GM23338 (cell line): ENCODE measurements around the gene ACSS3. TPM values are rescaled to one million over a fixed set of nuclear protein-coding genes. Genes with fewer than 3 reads are reported as not detected.

ENCODE experiments used
- ATAC-seq: fragments of 200-7000 bp; cut with Tn5 transposase; 3 replicates; pipeline ENCODE4 v1.9.1; 2020
- DNase-seq: peaks from one replicate; pipeline ENCODE4 v3.0.0-alpha.2; 2015; ENCODE audit warnings: low spot score
- H2AFZ ChIP-seq: fragments of 200-600 bp; sonication (generic); 2 replicates; pipeline ENCODE4 v1.8.0; 2016; ENCODE audit warnings: antibody characterized with exemption, mild to moderate bottlenecking, moderate library complexity
- H3F3A ChIP-seq: fragments of 200-600 bp; sonication (generic); replicated peaks from 2 replicates; pipeline ENCODE4 v1.8.0; 2017; ENCODE audit warnings: antibody characterized with exemption, mixed run types, low read depth
- H3K27ac ChIP-seq: fragments of 200-600 bp; sonication (generic); 2 replicates; pipeline ENCODE4 v1.6.1; 2016; ENCODE audit warnings: low read depth
- H3K27me3 ChIP-seq: fragments of 200-600 bp; sonication (generic); 2 replicates; pipeline ENCODE4 v1.8.0; 2016; ENCODE audit warnings: mild to moderate bottlenecking, mixed run types, moderate library complexity; ENCODE audit not compliant: insufficient read depth
- H3K36me3 ChIP-seq: fragments of 200-600 bp; sonication (generic); 2 replicates; pipeline ENCODE4 v1.8.0; 2016; ENCODE audit warnings: mild to moderate bottlenecking; ENCODE audit not compliant: insufficient read depth
- H3K4me1 ChIP-seq: fragments of 200-600 bp; sonication (generic); 2 replicates; pipeline ENCODE4 v1.8.0; 2016; ENCODE audit warnings: mild to moderate bottlenecking, moderate library complexity; ENCODE audit not compliant: insufficient read depth
- H3K4me2 ChIP-seq: fragments of 200-600 bp; sonication (generic); 2 replicates; pipeline ENCODE4 v1.7.1; 2017; ENCODE audit warnings: mixed run types
- H3K4me3 ChIP-seq: fragments of 200-600 bp; sonication (generic); 2 replicates; pipeline ENCODE4 v1.6.1; 2016; ENCODE audit warnings: mixed run types
- H3K79me2 ChIP-seq: fragments of 200-600 bp; sonication (generic); replicated peaks from 2 replicates; pipeline ENCODE4 v1.8.0; 2017; ENCODE audit warnings: mild to moderate bottlenecking; ENCODE audit not compliant: insufficient read depth
- H3K9me2 ChIP-seq: fragments of 200-600 bp; sonication (generic); 2 replicates; pipeline ENCODE4 v1.8.0; 2017; ENCODE audit not compliant: insufficient read depth
- H4K20me1 ChIP-seq: fragments of 200-600 bp; sonication (generic); replicated peaks from 2 replicates; pipeline ENCODE4 v1.8.0; 2017; ENCODE audit warnings: mild to moderate bottlenecking; ENCODE audit not compliant: insufficient read depth
- H3K27ac Mint-ChIP-seq: 2 replicates; pipeline ENCODE4 v1.8.0; 2020; ENCODE audit warnings: inconsistent platforms, mild to moderate bottlenecking, moderate library complexity, mixed read lengths
- H3K27me3 Mint-ChIP-seq: 3 replicates; pipeline ENCODE4 v1.8.0; 2022; ENCODE audit warnings: low read depth, mild to moderate bottlenecking, moderate library complexity, mixed read lengths, inconsistent platforms; ENCODE audit not compliant: insufficient read depth, poor library complexity
- H3K36me3 Mint-ChIP-seq: 3 replicates; pipeline ENCODE4 v1.8.0; 2021; ENCODE audit warnings: low read depth, mild to moderate bottlenecking, inconsistent platforms, moderate library complexity, mixed read lengths
- H3K4me1 Mint-ChIP-seq: 3 replicates; pipeline ENCODE4 v1.8.0; 2020; ENCODE audit warnings: mild to moderate bottlenecking, inconsistent platforms, mixed read lengths
- H3K4me3 Mint-ChIP-seq: 3 replicates; pipeline ENCODE4 v1.8.0; 2021; ENCODE audit warnings: moderate library complexity, mild to moderate bottlenecking, inconsistent platforms, mixed read lengths
- H3K9me3 Mint-ChIP-seq: 3 replicates; pipeline ENCODE4 v1.8.0; 2020; ENCODE audit warnings: moderate library complexity, mild to moderate bottlenecking, inconsistent platforms, mixed read lengths
- CREB1 ChIP-seq: fragments of 250-450 bp; sonication (Bioruptor Pico); IDR thresholded peaks from 2 replicates; pipeline ENCODE4 v1.5.0; 2020; ENCODE audit warnings: low read depth, mild to moderate bottlenecking, moderate library complexity
- CTCF ChIP-seq, 2 experiments: fragments of 200-600 bp in 1 of 2; sonication (generic) in 1 of 2; conservative IDR thresholded peaks; 2 replicates each; pipeline versions ENCODE4 v1.5.1 to v1.6.1; 2016 to 2017; ENCODE audit warnings: antibody characterized with exemption in 2 of 2, low read depth in 2 of 2, mild to moderate bottlenecking in 2 of 2, moderate library complexity in 1 of 2
- ETS1 ChIP-seq: IDR thresholded peaks from 2 replicates; pipeline ENCODE4 v1.6.1; 2016; ENCODE audit warnings: antibody characterized with exemption
- EZH2 ChIP-seq: fragments of 200-600 bp; sonication (generic); IDR thresholded peaks from one replicate; pipeline ENCODE4 v1.8.0; 2017; ENCODE audit warnings: antibody characterized with exemption, mild to moderate bottlenecking, low read depth; ENCODE audit not compliant: unreplicated experiment
- EZH2phosphoT487 ChIP-seq: fragments of 200-600 bp; sonication (generic); IDR thresholded peaks from one replicate; pipeline ENCODE4 v1.8.1; 2018; ENCODE audit warnings: antibody characterized with exemption; ENCODE audit not compliant: unreplicated experiment
- JUNB ChIP-seq: IDR thresholded peaks from one replicate; pipeline ENCODE4 v1.6.1; 2016; ENCODE audit warnings: antibody characterized with exemption; ENCODE audit not compliant: unreplicated experiment
- NANOG ChIP-seq: IDR thresholded peaks from 2 replicates; pipeline ENCODE4 v1.6.1; 2016; ENCODE audit warnings: antibody characterized with exemption, borderline replicate concordance
- POLR2AphosphoS5 ChIP-seq: IDR thresholded peaks from 2 replicates; pipeline ENCODE4 v1.6.1; 2016; ENCODE audit warnings: antibody characterized with exemption, low read depth
- REST ChIP-seq: IDR thresholded peaks from one replicate; pipeline ENCODE4 v1.6.1; 2018; ENCODE audit warnings: antibody characterized with exemption; ENCODE audit not compliant: unreplicated experiment
- STAT1 ChIP-seq: IDR thresholded peaks from one replicate; pipeline ENCODE4 v1.6.1; 2016; ENCODE audit warnings: antibody characterized with exemption; ENCODE audit not compliant: unreplicated experiment
- ZNF114 ChIP-seq: fragments of 250-450 bp; sonication (Bioruptor Pico); IDR thresholded peaks from 2 replicates; pipeline ENCODE4 v1.5.0; 2020; ENCODE audit warnings: mild to moderate bottlenecking, moderate library complexity
- ZNF331 ChIP-seq: fragments of 250-450 bp; sonication (Bioruptor Pico); IDR thresholded peaks from 2 replicates; pipeline ENCODE4 v1.5.0; 2020; ENCODE audit warnings: low read depth, mild to moderate bottlenecking, moderate library complexity
- ZNF462 ChIP-seq: fragments of 250-450 bp; sonication (Bioruptor Pico); IDR thresholded peaks from 2 replicates; pipeline ENCODE4 v1.5.0; 2020; ENCODE audit warnings: mild to moderate bottlenecking, moderate library complexity
- polyA plus RNA-seq: library from polyadenylated mRNA; unstranded; fragments of >200 nt; fragmentation: Nextera tagmentation; extraction: Ambion mirVana; gene quantifications from 2 replicates; pipeline ENCODE4 v1.2.1, GENCODE V29; 2016
- total RNA-seq: library from RNA; depleted of rRNA; stranded (reverse); fragments of >200 nt; shearing (Covaris generic); gene quantifications from 2 replicates; pipeline ENCODE4 v1.2.3, GENCODE V29; 2014

ACSS3 gene
- total and polyA plus RNA-seq, 2 experiments from 2014 or later, result 7.4 to 28.9 TPM

GRCh38 chr12:81123611-81124010 is 45.7 kb downstream of the ACSS3 start:
- H3K36me3 ChIP-seq, result no peaks in the 10 kb centered on the region
- no peaks in the 10 kb centered on the region for H3K4me1 ChIP-seq
- H3K79me2 ChIP-seq, result no peaks in the 10 kb centered on the region
- no peaks in the 10 kb centered on the region for H3K9me2 ChIP-seq
- no peak for ATAC-seq
- TF ChIP-seq REST (no peak), POLR2AphosphoS5 (no peak), NANOG (no peak), EZH2 (no peak), EZH2phosphoT487 (no peak), JUNB (no peak), ETS1 (no peak), ZNF331 (CRISPR knock-in tag) (no peak), CTCF (conservative IDR thresholded peaks at IDR 0.05; ENCODE audit: low read depth in 2 of 2) (no peak), ZNF114 (no peak), ZNF462 (CRISPR knock-in tag) (no peak), CREB1 (CRISPR knock-in tag) (no peak), STAT1 (no peak)
- no peak overlapping the region for H3K4me3 ChIP-seq
- H2AFZ ChIP-seq, result no peak overlapping the region
- Mint-ChIP-seq H3K27ac (no peak overlapping the region), H3K4me1 (no peaks in the 10 kb centered on the region), H3K36me3 (peaks cover 28% of the 10 kb centered on the region; the same call in 2 of the 3 replicates), H3K9me3 (no peaks in the 10 kb centered on the region; the same call in 2 of the 3 replicates), H3K27me3 (peaks cover 2% of the 10 kb centered on the region), H3K4me3 (no peak overlapping the region)
- no peak overlapping the region for H3K4me2 ChIP-seq
- H4K20me1 ChIP-seq, result no peaks in the 10 kb centered on the region
- H3K27me3 ChIP-seq, result no peaks in the 10 kb centered on the region
- H3F3A ChIP-seq, result no peaks in the 10 kb centered on the region
- H3K27ac ChIP-seq, result no peak overlapping the region
- no peak for DNase-seq
